NCI-H345 treated with DMSO at 0.1 percent for 48 hours (cell line): ENCODE results near the gene GALNTL6.

Experiments
- DNase-seq: peaks from one replicate; lab custom pipeline; 2025; ENCODE audit not compliant: unreplicated experiment; lab: John Stamatoyannopoulos, UW

GALNTL6 gene

GRCh38 chr4:172105918-172106317, 292.7 kb downstream of the GALNTL6 start:
- no peak for DNase-seq

- no peak for DNase-seq
Measured at GRCh38 chr4:172109466-172109865, 296.3 kb downstream of the GALNTL6 start.

GRCh38 chr4:172124656-172125308, 311.6 kb downstream of the GALNTL6 start:
- no peak for DNase-seq

- DNase-seq = no peak
Measured at GRCh38 chr4:172125443-172125842, 312.2 kb downstream of the GALNTL6 start.

GRCh38 chr4:172127168-172127567, 314.0 kb downstream of the GALNTL6 start:
- no peak for DNase-seq

- DNase-seq = no peak
Measured at GRCh38 chr4:172129593-172129992, 316.4 kb downstream of the GALNTL6 start.

GRCh38 chr4:172134521-172134920, 321.3 kb downstream of the GALNTL6 start:
- DNase-seq = no peak

GRCh38 chr4:172141025-172141424, 327.8 kb downstream of the GALNTL6 start:
- no peak for DNase-seq

- DNase-seq = no peak
Measured at GRCh38 chr4:172142281-172142741, 329.1 kb downstream of the GALNTL6 start.

GRCh38 chr4:172143605-172144314, 330.6 kb downstream of the GALNTL6 start:
- DNase-seq = no peak

- no peak for DNase-seq
Measured at GRCh38 chr4:172147687-172148086, 334.5 kb downstream of the GALNTL6 start.

GRCh38 chr4:172149329-172149728, 336.1 kb downstream of the GALNTL6 start:
- no peak for DNase-seq

- DNase-seq = no peak
Measured at GRCh38 chr4:172152284-172152683, 339.1 kb downstream of the GALNTL6 start.

GRCh38 chr4:172153719-172154118, 340.5 kb downstream of the GALNTL6 start:
- no peak for DNase-seq

GRCh38 chr4:172155838-172156345, 342.7 kb downstream of the GALNTL6 start:
- no peak for DNase-seq

GRCh38 chr4:172157946-172158345, 344.7 kb downstream of the GALNTL6 start:
- no peak for DNase-seq

GRCh38 chr4:172163215-172163614, 350.0 kb downstream of the GALNTL6 start:
- no peak for DNase-seq

GRCh38 chr4:172168888-172169287, 355.7 kb downstream of the GALNTL6 start:
- DNase-seq = no peak

GRCh38 chr4:172169871-172170270, 356.7 kb downstream of the GALNTL6 start:
- DNase-seq = no peak

- no peak for DNase-seq
Measured at GRCh38 chr4:172173206-172173605, 360.0 kb downstream of the GALNTL6 start.

- DNase-seq = no peak
Measured at GRCh38 chr4:172177382-172177781, 364.2 kb downstream of the GALNTL6 start.

- DNase-seq = no peak
Measured at GRCh38 chr4:172188248-172188988, 375.2 kb downstream of the GALNTL6 start.
